OCI-LY3 (cell line): ENCODE results near the gene CD8B.

ENCODE experiments used
- H2AFZ ChIP-seq: fragments of 200-600, 300-600 bp; shearing (Covaris generic); 2 replicates; pipeline ENCODE4 v1.6.0; 2014; ENCODE audit warnings: antibody characterized with exemption, low read depth, low read length
- H3K27ac ChIP-seq: fragments of 200-600, 300-600 bp; sonication (generic); 2 replicates; pipeline ENCODE4 v1.5.1; 2014; ENCODE audit warnings: mild to moderate bottlenecking, low read length, moderate library complexity, mixed read lengths
- H3K27me3 ChIP-seq: fragments of 200-600, 300-600 bp; sonication (generic); 2 replicates; pipeline ENCODE4 v1.6.1; 2014; ENCODE audit warnings: low read depth, low read length, mixed read lengths
- H3K36me3 ChIP-seq: fragments of 200-600, 300-600 bp; sonication (generic); replicated peaks from 2 replicates; pipeline ENCODE3; 2014; ENCODE audit warnings: low read depth, low read length, mixed read lengths
- H3K4me1 ChIP-seq: fragments of 300-600, 200-600 bp; sonication (generic); 2 replicates; pipeline ENCODE4 v1.6.1; 2014; ENCODE audit warnings: low read length, mixed read lengths
- H3K4me2 ChIP-seq: fragments of 200-600, 300-600 bp; sonication (generic); 2 replicates; pipeline ENCODE4 v1.6.1; 2014; ENCODE audit warnings: low read length, mixed read lengths
- H3K4me3 ChIP-seq: fragments of 300-600, 200-600 bp; sonication (generic); 2 replicates; pipeline ENCODE4 v1.5.1; 2014; ENCODE audit warnings: antibody characterized with exemption, mild to moderate bottlenecking, low read length, moderate library complexity
- H3K79me2 ChIP-seq: fragments of 300-600, 200-600 bp; shearing (Covaris generic); 2 replicates; pipeline ENCODE4 v1.6.1; 2014; ENCODE audit warnings: mild to moderate bottlenecking, low read length, mixed read lengths
- H3K9ac ChIP-seq: fragments of 300-600, 200-600 bp; shearing (Covaris generic); 2 replicates; pipeline ENCODE4 v1.6.0; 2014; ENCODE audit warnings: mild to moderate bottlenecking, low read length, moderate library complexity
- H3K9me3 ChIP-seq: fragments of 200-600, 300-600 bp; shearing (Covaris generic); 2 replicates; pipeline ENCODE4 v1.6.1; 2014; ENCODE audit warnings: low read length, mixed read lengths; ENCODE audit not compliant: insufficient read depth
- H4K20me1 ChIP-seq: fragments of 200-600, 300-600 bp; sonication (generic); 2 replicates; pipeline ENCODE4 v1.6.1; 2016; ENCODE audit warnings: low read length, mixed read lengths; ENCODE audit not compliant: insufficient read depth
- EZH2phosphoT487 ChIP-seq: fragments of 200-600 bp; shearing (Covaris generic); IDR thresholded peaks from 2 replicates; pipeline ENCODE4 v1.6.1; 2018; ENCODE audit warnings: antibody characterized with exemption, mixed run types, low read depth
- TF ChIP-seq, protein P1 (sequence below): fragments of 200-600, 300-600 bp; sonication (generic); IDR thresholded peaks from 2 replicates; pipeline ENCODE4 v1.5.1; 2014; ENCODE audit warnings: antibody characterized with exemption, low read length, low read depth

CD8B gene

DNA sequence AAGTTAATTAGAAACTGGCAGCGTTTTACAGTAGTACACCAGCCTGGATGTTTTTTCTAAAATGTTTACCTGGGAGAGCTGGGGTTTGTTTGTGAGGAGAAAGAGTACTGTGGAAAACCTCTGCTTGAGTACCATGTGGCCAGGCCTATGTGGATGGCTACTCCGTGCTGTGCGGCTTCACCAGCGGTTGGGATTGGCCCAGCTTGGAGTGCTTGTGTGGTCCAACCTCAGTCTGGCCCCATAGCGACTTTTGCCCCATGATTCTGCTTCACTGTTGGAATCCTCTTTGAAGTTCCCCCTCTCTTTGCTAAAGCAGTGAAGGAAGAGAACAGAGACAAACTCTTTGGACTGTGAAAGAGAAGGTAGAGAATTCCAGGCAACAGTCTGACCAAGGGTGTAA, 86.8 kb downstream of the CD8B start:
- TF ChIP-seq, protein P1, sequence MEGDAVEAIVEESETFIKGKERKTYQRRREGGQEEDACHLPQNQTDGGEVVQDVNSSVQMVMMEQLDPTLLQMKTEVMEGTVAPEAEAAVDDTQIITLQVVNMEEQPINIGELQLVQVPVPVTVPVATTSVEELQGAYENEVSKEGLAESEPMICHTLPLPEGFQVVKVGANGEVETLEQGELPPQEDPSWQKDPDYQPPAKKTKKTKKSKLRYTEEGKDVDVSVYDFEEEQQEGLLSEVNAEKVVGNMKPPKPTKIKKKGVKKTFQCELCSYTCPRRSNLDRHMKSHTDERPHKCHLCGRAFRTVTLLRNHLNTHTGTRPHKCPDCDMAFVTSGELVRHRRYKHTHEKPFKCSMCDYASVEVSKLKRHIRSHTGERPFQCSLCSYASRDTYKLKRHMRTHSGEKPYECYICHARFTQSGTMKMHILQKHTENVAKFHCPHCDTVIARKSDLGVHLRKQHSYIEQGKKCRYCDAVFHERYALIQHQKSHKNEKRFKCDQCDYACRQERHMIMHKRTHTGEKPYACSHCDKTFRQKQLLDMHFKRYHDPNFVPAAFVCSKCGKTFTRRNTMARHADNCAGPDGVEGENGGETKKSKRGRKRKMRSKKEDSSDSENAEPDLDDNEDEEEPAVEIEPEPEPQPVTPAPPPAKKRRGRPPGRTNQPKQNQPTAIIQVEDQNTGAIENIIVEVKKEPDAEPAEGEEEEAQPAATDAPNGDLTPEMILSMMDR = no peak
- TF ChIP-seq EZH2phosphoT487 = no peak
- no peaks in the 10 kb centered on the region for H3K79me2 ChIP-seq

DNA sequence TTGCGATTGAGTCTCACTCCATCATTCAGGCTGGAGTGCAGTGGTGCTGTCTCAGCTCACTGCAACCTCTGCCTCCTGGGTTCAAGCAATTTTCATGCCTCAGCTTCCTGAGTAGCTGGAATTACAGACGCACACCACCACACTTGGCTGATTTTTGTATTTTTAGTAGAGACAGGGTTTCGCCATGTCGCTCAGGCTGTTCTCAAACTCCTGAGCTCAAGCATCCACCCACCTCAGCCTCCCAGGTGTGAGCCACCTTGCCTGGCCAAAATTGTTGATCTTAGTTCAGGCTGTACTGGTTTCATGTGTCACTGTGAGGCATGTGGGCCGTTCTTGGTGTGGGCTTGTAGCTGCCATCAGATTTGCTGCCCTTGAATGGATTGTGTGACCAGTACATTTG, 89.1 kb downstream of the CD8B start:
- Histone ChIP-seq H3K27me3 (no peaks in the 10 kb centered on the region), H3K4me3 (no peak overlapping the region), H3K79me2 (no peaks in the 10 kb centered on the region; the same call in 1 of the 2 replicates), H3K9me3 (no peaks in the 10 kb centered on the region), H3K9ac (no peak overlapping the region), H3K4me1 (no peaks in the 10 kb centered on the region), H4K20me1 (peaks cover 20% of the 10 kb centered on the region; the same call in 1 of the 2 replicates), H2AFZ (no peak overlapping the region), H3K36me3 (peaks cover 39% of the 10 kb centered on the region), H3K27ac (no peak overlapping the region), H3K4me2 (no peak overlapping the region)
- TF ChIP-seq EZH2phosphoT487 = no peak

More for the DNA sequence above, 86.8 kb downstream of the CD8B start:
- no peaks in the 10 kb centered on the region for H3K9me3 ChIP-seq
- H3K27ac ChIP-seq = no peak overlapping the region
- no peak overlapping the region for H3K4me3 ChIP-seq
- H3K9ac ChIP-seq = no peak overlapping the region
- H2AFZ ChIP-seq = no peak overlapping the region
- H3K36me3 ChIP-seq = peaks cover 37% of the 10 kb centered on the region
- peaks cover 19% of the 10 kb centered on the region for H4K20me1 ChIP-seq
- peaks cover 2% of the 10 kb centered on the region; the same call in 1 of the 2 replicates for H3K4me1 ChIP-seq
- H3K4me2 ChIP-seq = no peak overlapping the region
- no peaks in the 10 kb centered on the region for H3K27me3 ChIP-seq

DNA sequence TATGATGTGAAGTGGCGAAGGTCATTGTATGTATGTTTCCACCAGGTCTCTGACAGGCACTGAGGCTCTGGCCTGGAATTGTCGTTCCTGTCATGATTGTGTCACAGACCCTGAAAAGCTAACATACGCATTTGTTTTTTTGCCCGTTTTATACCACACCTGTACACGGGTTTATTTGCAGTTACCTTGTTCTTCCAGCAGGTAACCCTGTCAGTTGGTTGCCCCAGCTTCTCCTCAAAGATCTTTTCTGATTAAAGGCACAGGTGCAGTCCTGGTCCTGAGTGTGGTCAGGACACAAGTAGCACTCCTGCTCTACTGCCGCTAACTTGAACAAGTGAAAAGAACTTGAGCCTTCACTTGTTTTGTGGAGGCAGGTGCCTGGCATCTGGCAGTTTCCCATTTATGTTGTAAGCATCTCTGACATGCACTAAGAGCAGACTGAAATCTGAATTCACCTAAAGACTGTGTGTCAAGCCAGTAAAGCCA, 90.8 kb downstream of the CD8B start:
- Histone ChIP-seq H3K9me3 (no peaks in the 10 kb centered on the region), H2AFZ (no peak overlapping the region), H3K4me2 (no peak overlapping the region), H3K4me3 (no peak overlapping the region), H3K36me3 (peaks cover 38% of the 10 kb centered on the region), H3K4me1 (no peaks in the 10 kb centered on the region), H3K79me2 (no peaks in the 10 kb centered on the region; the same call in 1 of the 2 replicates), H3K27ac (no peak overlapping the region), H4K20me1 (peaks cover 20% of the 10 kb centered on the region; the same call in 1 of the 2 replicates), H3K9ac (no peak overlapping the region), H3K27me3 (no peaks in the 10 kb centered on the region)
- TF ChIP-seq EZH2phosphoT487 = no peak
- TF ChIP-seq, protein P1 = no peak

DNA sequence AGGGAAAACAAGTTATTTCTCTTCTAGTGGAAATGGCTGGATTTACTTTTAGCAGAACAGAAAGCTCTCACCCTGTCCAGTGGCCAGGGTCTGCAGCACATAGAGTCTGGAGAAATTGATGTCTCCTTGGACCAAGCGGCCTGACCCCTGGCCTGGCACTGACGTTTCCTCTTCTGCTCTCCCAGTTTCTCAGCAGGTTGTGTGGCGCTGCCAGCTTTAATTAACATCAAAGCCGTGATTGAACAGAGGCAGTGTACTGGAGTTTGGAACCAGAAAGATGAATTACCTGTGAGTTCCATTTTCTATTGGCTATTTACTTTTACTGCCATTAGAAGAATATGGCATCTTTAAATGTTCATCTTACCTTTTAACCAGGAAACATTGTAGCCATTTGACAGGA, 91.8 kb downstream of the CD8B start:
- Histone ChIP-seq H3K79me2 (no peaks in the 10 kb centered on the region; the same call in none of the 2 replicates), H2AFZ (no peak overlapping the region), H3K4me1 (no peaks in the 10 kb centered on the region), H4K20me1 (peaks cover 26% of the 10 kb centered on the region), H3K9ac (no peak overlapping the region), H3K9me3 (no peaks in the 10 kb centered on the region), H3K27ac (no peak overlapping the region), H3K4me2 (no peak overlapping the region), H3K4me3 (no peak overlapping the region), H3K36me3 (peaks cover 41% of the 10 kb centered on the region), H3K27me3 (no peaks in the 10 kb centered on the region)
- TF ChIP-seq, protein P1 = no peak
- no peak for TF ChIP-seq EZH2phosphoT487
